Ishikawa (cell line): ENCODE data around the gene SOS1.

Experiments
- CEBPB ChIP-seq: IDR thresholded peaks from 2 replicates; pipeline ENCODE4 v1.6.1; 2012
- CREB1 ChIP-seq: IDR thresholded peaks from 2 replicates; pipeline ENCODE4 v1.6.1; 2012; ENCODE audit warnings: low read depth
- EGR1 ChIP-seq: IDR thresholded peaks from 2 replicates; pipeline ENCODE4 v1.6.1; 2012
- EP300 ChIP-seq: IDR thresholded peaks from 2 replicates; pipeline ENCODE4 v1.6.1; 2012; ENCODE audit warnings: borderline replicate concordance
- FOXM1 ChIP-seq: IDR thresholded peaks from 2 replicates; pipeline ENCODE4 v1.6.1; 2012; ENCODE audit warnings: low read depth, borderline replicate concordance
- MAX ChIP-seq: IDR thresholded peaks from 2 replicates; pipeline ENCODE4 v1.6.1; 2012
- NFIC ChIP-seq: IDR thresholded peaks from 2 replicates; pipeline ENCODE4 v1.6.1; 2012
- RAD21 ChIP-seq: IDR thresholded peaks from 2 replicates; pipeline ENCODE4 v1.6.1; 2012; ENCODE audit warnings: low read depth
- REST ChIP-seq: IDR thresholded peaks from 2 replicates; pipeline ENCODE4 v1.6.1; 2012; ENCODE audit warnings: low read depth, mild to moderate bottlenecking
- TAF1 ChIP-seq: IDR thresholded peaks from 2 replicates; pipeline ENCODE4 v1.6.1; 2012; ENCODE audit warnings: low read depth, mild to moderate bottlenecking
- TCF12 ChIP-seq: IDR thresholded peaks from 2 replicates; pipeline ENCODE4 v1.6.1; 2012; ENCODE audit warnings: low read depth
- TEAD4 ChIP-seq: IDR thresholded peaks from 2 replicates; pipeline ENCODE4 v1.6.1; 2012
- YY1 ChIP-seq: IDR thresholded peaks from 2 replicates; pipeline ENCODE4 v1.6.1; 2012; ENCODE audit warnings: low read depth
- ZBTB7A ChIP-seq: IDR thresholded peaks from 2 replicates; pipeline ENCODE4 v1.6.1; 2012; ENCODE audit warnings: low read depth
- TF ChIP-seq, protein P1 (sequence below): IDR thresholded peaks from 2 replicates; pipeline ENCODE4 v1.6.1; 2012

Gene SOS1

GRCh38 chr2:39120771-39121522 lies at the start of gene SOS1:
TSS of gene SOS1 (minus strand) at chr2:39121051. CDS start at chr2:39120422, 629 bp downstream.
- TF ChIP-seq TCF12 (no peak), NFIC (no peak), EP300 (0 out of 2 replicates have a peak, but pooled peaks have one; percentile 18), RAD21 (no peak), ZBTB7A (peak; percentile 91), MAX (peak; percentile 10; the same call in 1 of the 2 replicates), FOXM1 (no peak), TAF1 (peak; percentile 91)
- TF ChIP-seq, protein P1, sequence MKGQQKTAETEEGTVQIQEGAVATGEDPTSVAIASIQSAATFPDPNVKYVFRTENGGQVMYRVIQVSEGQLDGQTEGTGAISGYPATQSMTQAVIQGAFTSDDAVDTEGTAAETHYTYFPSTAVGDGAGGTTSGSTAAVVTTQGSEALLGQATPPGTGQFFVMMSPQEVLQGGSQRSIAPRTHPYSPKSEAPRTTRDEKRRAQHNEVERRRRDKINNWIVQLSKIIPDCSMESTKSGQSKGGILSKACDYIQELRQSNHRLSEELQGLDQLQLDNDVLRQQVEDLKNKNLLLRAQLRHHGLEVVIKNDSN: no peak

DNA sequence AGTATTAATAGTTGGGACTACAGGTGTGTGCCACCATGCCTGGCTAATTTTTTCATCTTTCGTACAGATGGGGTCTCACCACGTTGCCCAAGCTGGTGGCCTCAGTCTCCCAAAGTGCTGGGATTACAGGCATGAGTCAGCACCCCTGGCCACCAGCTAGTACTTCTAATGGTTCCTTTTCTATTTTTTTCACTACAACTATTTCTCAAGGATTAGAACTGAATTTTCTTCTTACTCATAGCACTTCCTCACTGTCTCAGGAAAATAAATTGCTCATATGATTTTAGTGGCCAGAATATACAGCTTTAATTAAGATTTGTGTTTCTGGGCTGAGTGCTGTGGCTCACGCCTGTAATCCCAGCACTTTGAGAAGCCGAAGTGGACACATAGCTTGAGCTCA lies 43.2 kb upstream of the SOS1 start:
- TF ChIP-seq TAF1 (no peak), CEBPB (no peak), RAD21 (no peak), CREB1 (no peak), ZBTB7A (no peak)

- no peak for TF ChIP-seq RAD21
- TF ChIP-seq FOXM1: no peak
- TF ChIP-seq EP300: no peak
- TF ChIP-seq CREB1: no peak
- no peak for TF ChIP-seq TEAD4
- TF ChIP-seq, protein P1: no peak
- no peak for TF ChIP-seq NFIC
- no peak for TF ChIP-seq TAF1
- no peak for TF ChIP-seq REST
- TF ChIP-seq EGR1: no peak
- TF ChIP-seq CEBPB: no peak
- no peak for TF ChIP-seq ZBTB7A
These were observed 40.1 kb upstream of the SOS1 start for GRCh38 chr2:39160982-39161381.

- TF ChIP-seq RAD21 (no peak), REST (no peak), FOXM1 (no peak), YY1 (no peak), ZBTB7A (no peak), CEBPB (no peak), TCF12 (no peak), EP300 (no peak), MAX (no peak), TEAD4 (no peak), CREB1 (no peak), EGR1 (no peak), TAF1 (no peak), NFIC (no peak)
- TF ChIP-seq, protein P1: no peak
These were observed 38.4 kb upstream of the SOS1 start for GRCh38 chr2:39159283-39159682.

- no peak for TF ChIP-seq RAD21
- TF ChIP-seq REST: no peak
- TF ChIP-seq, protein P1: no peak
- TF ChIP-seq EP300: no peak
- no peak for TF ChIP-seq TEAD4
- no peak for TF ChIP-seq CEBPB
- TF ChIP-seq MAX: no peak
- no peak for TF ChIP-seq TCF12
- TF ChIP-seq FOXM1: no peak
- no peak for TF ChIP-seq ZBTB7A
- no peak for TF ChIP-seq EGR1
These were observed 37.5 kb upstream of the SOS1 start for GRCh38 chr2:39158351-39158750.
